T1000 (cell line): ENCODE results near the gene RNU7-1.
A peak's percentile ranks its signal among the peaks of the same experiment; 100 is the strongest.

Experiments used
- DNase-seq: peaks from one replicate; lab custom pipeline; 2025; ENCODE audit warnings: mixed read lengths; lab: John Stamatoyannopoulos, UW

RNU7-1 gene

DNA sequence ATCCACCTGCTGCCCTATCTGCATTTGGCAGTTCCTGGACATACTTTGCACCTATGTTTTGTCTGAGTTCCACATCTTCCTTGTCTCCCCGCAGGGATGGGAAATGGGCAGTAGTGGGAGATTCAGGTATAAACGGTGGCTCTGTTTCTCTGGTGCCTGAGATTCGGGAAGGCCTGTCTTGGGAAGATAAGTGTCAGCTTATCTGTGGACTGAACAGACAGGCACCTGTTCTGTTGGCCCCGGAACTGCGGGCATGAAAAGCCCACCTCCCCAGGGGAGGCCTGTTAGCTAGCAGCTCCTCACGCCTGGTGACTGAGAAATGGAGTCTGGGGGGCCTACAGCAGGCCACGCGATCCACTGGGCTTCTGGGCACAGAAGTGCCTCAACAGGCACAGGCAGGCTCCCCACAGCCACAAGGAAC is 21.0 kb downstream of the RNU7-1 start:
- no peak for DNase-seq

DNA sequence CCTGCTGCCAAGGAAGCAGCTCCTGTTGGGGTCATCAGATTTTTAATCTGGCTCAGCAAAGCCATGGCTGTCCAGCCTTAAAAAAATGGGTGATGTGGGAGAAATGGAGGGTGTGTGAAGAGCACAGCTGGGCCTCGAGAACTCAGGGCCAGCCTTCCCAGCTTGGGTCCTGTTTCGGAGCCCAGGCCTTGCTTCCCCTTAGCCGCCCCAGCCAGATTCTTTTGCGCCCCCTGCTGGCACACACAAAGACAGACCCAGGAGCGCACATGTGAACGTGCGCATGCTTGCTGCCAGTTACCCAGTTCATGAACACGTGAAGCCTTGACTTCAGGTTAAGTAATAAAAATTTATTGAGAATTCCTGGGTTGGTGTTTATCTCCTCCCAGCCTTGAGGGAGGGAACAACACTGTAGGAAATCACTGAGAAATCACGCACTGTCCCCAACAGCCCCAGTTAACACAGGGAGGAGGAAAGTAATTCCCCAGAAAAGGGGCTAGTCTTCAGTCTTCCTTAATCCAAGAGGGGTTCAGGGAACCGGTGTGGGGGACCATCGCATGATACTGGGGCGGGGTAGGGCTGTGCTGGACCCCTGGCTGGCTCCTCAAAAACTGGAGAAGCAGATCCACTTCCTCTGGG is 21.5 kb downstream of the RNU7-1 start:
- peak; percentile 13 for DNase-seq

DNA sequence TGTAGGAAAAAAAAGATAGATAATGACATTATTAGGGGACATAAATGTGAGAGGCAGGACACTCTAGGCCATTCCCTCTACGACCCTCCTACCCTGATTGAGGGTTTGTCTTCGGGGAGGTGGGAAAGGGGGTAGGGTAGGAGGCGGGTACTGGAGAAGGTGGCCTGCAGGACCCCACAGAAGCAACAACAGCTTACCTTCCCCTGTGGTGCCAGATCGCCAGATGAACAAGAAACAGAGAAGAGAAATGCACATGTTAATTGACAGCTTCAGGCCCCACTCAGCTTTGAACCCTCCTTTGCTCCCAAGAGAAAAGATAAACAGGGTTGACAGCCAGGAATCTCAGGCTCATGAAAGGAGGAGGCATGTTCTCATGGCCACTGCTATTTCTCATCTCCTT is 22.1 kb downstream of the RNU7-1 start:
- no peak for DNase-seq

- DNase-seq = no peak
Measured at GRCh38 chr12:6966351-6966750, 22.7 kb downstream of the RNU7-1 start.

GRCh38 chr12:6967651-6968100 is 24.1 kb downstream of the RNU7-1 start:
- no peak for DNase-seq

GRCh38 chr12:6968426-6968825 is 24.8 kb downstream of the RNU7-1 start:
- DNase-seq = no peak

GRCh38 chr12:6970096-6970527 is 26.5 kb downstream of the RNU7-1 start:
- DNase-seq = no peak

DNA sequence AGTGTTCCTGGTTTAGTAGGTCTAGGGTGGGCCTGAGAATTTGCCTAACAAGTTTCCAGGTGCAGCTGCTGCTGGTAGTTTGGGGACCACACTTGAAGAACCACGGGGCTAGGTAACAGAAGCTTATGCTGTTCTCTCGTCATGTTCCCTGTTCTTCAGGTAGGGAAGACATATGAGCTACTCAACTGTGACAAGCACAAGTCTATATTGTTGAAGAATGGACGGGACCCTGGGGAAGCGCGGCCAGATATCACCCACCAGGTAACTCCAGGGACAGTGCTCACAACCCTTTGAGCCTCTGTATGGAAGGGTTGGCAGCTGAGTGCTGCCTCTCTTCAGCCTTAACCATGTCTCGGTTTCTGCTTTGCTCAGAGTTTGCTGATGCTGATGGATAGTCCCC is 30.6 kb downstream of the RNU7-1 start:
- no peak for DNase-seq

DNA sequence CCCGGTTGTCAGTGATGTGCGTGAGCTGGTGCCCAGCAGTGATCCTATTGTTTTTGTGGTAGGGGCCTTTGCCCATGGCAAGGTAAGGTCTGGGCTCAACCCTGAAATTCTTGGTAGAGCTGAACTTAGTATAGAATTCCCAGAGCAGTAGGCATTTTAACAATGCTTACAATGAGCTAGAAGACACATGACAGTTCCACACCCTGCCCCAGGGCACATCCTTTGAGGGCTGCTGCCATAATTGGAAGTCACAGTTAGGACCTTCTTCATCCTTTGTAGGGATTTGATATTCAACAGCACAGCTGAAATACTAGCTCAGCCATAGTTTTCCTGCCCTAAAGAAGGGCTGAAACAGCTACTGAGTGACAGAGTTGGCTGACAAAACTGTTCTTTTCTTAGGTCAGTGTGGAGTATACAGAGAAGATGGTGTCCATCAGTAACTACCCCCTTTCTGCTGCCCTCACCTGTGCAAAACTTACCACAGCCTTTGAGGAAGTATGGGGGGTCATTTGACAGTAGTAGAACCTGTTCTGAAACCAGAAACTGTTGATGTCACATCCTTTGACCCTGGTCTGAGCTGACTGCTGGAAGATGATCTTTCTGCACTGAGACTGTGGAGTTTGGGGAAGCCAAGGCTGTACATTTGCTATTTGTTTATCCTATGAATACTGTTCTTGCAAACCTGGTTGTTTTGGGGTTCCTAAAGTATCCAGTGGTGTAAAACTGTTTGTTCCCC is 31.8 kb downstream of the RNU7-1 start:
- DNase-seq = no peak

DNA sequence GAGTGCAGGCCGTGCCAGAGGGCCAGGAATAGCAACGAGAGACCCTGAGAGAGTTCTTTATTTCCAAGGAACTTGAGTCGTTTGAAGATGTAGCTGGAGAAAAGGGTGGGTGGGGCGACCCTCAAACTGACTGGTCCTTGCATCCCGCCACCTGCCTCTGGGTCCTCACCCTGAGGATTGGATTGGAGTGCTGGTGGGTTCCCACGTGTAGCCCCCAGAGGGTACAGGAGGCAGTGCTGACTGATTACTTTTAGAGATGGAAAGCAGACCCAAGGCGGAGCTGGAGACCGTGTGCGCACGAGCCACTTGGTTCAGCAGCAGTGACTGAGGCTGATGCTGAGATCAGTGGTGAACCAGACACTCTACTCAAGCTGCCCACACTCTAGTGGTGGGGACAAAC is 34.0 kb downstream of the RNU7-1 start:
- no peak for DNase-seq

GRCh38 chr12:6978188-6978587 is 34.6 kb downstream of the RNU7-1 start:
- DNase-seq = no peak

GRCh38 chr12:6978611-6979011 is 35.0 kb downstream of the RNU7-1 start:
- no peak for DNase-seq

GRCh38 chr12:6979021-6979420 is 35.4 kb downstream of the RNU7-1 start:
- no peak for DNase-seq

- no peak for DNase-seq
Measured at GRCh38 chr12:6979453-6979852, 35.8 kb downstream of the RNU7-1 start.

GRCh38 chr12:6980075-6980474 is 36.5 kb downstream of the RNU7-1 start:
- DNase-seq = no peak

DNA sequence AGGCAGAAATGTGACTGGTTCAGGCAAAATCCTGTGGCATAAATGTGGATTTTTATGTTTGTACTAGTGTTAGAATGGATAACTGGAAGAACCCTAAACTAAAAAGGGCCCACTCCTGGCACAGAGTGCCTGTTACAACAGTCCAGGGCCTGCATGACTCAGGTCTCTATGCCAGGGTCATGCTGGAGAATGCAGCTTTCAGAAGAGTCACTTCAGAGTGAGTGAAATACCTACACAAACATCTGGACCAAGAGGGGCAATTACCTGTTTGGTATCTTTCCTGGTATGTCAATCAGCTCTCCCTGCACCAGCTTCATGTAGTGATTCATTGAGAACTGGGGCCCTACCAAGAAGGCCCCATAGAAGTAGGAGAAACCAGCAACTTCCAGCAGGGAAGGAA is 37.1 kb downstream of the RNU7-1 start:
- DNase-seq = no peak

DNA sequence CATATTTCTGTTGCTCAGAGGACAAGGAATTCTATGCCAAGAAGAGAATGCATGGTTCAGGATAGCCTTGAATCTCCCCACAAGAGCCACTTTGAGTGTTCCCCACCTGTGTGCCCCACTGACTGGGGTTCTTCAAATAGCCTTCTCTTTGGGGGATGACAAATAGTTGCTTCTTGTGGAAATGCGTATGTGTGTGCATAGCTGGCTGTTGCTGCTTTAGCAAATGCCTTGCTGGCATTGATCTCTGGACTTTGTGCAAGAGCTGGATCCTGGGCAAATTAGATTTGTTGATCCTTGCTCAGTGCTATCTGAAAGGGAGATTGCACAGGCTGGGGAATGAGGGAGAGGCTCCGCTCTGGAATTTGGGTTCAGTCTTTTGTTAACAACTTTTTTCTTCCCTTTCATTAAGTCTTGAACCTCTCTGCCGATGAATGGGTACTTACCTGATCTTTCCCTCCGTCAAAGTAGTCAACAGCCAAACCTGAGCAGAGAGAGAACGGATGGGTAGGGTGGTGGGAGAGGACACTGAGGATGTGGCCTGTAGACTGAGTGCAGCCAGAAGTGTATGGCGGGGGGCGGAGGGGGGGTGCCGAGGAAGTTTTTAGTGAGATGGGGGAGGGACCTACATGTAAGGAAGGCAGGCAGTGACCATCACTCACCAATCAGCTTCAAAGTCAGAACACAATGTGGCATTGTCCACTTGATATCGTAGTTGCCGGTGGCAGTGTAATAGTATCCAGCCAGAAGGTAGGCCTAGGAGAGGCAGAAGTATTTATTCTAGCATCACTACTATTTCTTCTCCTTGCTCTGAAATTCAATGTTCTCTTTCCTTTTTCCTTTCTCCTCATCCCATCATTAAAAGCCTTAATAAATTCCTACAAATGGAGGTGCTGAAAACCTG is 37.8 kb downstream of the RNU7-1 start:
- no peak for DNase-seq

- no peak for DNase-seq
Measured at GRCh38 chr12:6982532-6982931, 38.9 kb downstream of the RNU7-1 start.

- DNase-seq = no peak
Measured at GRCh38 chr12:6987956-6988553, 44.4 kb downstream of the RNU7-1 start.
